ENCODE measurements around the gene PIK3C2G. TPM values are rescaled to one million over a fixed set of nuclear protein-coding genes. Genes with fewer than 3 reads are reported as not detected.

The PIK3C2G gene
- total and polyA plus RNA-seq, 2 of the 13 experiments (the other 11 are each of a cell fraction or from before 2014, with no cell fraction given) = not detected

DNA sequence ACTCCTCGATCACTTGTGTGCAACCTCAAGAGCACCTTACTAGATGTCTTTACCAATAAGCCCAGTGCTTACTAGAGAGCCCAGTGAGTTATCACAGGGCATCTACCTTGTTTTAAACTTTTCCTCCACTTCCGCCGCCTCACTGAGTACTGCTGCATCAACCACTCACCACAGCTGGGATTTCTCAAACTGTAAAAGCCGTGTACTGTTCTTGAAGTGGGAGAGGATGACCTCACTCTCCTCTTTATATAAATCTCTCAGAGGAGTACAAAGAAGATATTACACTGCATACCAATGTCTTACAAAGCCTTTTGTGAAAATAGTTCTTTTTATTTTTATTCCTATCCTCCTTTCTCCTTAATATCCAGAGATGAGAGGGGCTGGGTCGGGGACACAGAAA, 382.4 kb downstream of the PIK3C2G start:
- Histone ChIP-seq H3K79me2 (ENCODE audit: insufficient read depth, low read length) (no peaks in the 10 kb centered on the region), H3K4me1 (ENCODE audit: insufficient read depth, low read length) (no peaks in the 10 kb centered on the region), H3K4me2 (ENCODE audit: low read depth, low read length) (no peak overlapping the region), H3K9me3 (ENCODE audit: low read length) (no peaks in the 10 kb centered on the region), H3K4me3 (replicated peaks in 1 of 3; ENCODE audit: insufficient read depth in 1 of 3, low read depth in 2 of 3, low read length in 3 of 3) (no peak overlapping the region), H4K20me1 (ENCODE audit: insufficient read depth, low read length) (no peaks in the 10 kb centered on the region), H3K27me3 (ENCODE audit: control insufficient read depth in 1 of 2, insufficient read depth in 2 of 2, low read length in 2 of 2) (no peaks in the 10 kb centered on the region), H2AFZ (ENCODE audit: low read length) (no peak overlapping the region), H3K36me3 (replicated peaks in 1 of 2; ENCODE audit: control insufficient read depth in 1 of 2, insufficient read depth in 2 of 2, low read length in 2 of 2) (no peaks in the 10 kb centered on the region), H3K9ac (ENCODE audit: insufficient read depth, low read depth, low read length) (no peak overlapping the region), H3K27ac (ENCODE audit: extremely low read length, insufficient read depth, low read length) (no peak overlapping the region)
- DNase-seq (ENCODE audit: low spot score) (no peak), ATAC-seq (no peak), FAIRE-seq (no peak)
- TF ChIP-seq RNF2 (conservative IDR thresholded peaks at IDR 0.05; ENCODE audit: low read depth) (no peak), ZNF484 (CRISPR knock-in tag; IDR thresholded peaks at IDR 0.05; ENCODE audit: borderline replicate concordance, low read depth) (no peak), ZNF253 (CRISPR knock-in tag; IDR thresholded peaks at IDR 0.05; ENCODE audit: borderline replicate concordance) (no peak), MED8 (CRISPR knock-in tag; IDR thresholded peaks at IDR 0.05; ENCODE audit: insufficient replicate concordance) (no peak), SMAD9 (CRISPR knock-in tag; IDR thresholded peaks at IDR 0.05) (no peak), ETV6 (CRISPR knock-in tag; conservative IDR thresholded peaks at IDR 0.05) (no peak), ZSCAN12 (CRISPR knock-in tag; IDR thresholded peaks at IDR 0.05) (no peak)
- TF ChIP-seq, protein P1, sequence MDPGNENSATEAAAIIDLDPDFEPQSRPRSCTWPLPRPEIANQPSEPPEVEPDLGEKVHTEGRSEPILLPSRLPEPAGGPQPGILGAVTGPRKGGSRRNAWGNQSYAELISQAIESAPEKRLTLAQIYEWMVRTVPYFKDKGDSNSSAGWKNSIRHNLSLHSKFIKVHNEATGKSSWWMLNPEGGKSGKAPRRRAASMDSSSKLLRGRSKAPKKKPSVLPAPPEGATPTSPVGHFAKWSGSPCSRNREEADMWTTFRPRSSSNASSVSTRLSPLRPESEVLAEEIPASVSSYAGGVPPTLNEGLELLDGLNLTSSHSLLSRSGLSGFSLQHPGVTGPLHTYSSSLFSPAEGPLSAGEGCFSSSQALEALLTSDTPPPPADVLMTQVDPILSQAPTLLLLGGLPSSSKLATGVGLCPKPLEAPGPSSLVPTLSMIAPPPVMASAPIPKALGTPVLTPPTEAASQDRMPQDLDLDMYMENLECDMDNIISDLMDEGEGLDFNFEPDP (CRISPR knock-in tag; conservative IDR thresholded peaks at IDR 0.05) = no peak
- TF ChIP-seq, protein P2, sequence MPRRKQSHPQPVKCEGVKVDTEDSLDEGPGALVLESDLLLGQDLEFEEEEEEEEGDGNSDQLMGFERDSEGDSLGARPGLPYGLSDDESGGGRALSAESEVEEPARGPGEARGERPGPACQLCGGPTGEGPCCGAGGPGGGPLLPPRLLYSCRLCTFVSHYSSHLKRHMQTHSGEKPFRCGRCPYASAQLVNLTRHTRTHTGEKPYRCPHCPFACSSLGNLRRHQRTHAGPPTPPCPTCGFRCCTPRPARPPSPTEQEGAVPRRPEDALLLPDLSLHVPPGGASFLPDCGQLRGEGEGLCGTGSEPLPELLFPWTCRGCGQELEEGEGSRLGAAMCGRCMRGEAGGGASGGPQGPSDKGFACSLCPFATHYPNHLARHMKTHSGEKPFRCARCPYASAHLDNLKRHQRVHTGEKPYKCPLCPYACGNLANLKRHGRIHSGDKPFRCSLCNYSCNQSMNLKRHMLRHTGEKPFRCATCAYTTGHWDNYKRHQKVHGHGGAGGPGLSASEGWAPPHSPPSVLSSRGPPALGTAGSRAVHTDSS (CRISPR knock-in tag; conservative IDR thresholded peaks at IDR 0.05) = no peak
- TF ChIP-seq, protein P3, sequence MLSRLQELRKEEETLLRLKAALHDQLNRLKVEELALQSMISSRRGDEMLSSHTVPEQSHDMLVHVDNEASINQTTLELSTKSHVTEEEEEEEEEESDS (CRISPR knock-in tag; IDR thresholded peaks at IDR 0.05; ENCODE audit: borderline replicate concordance) = no peak
- TF ChIP-seq, protein P4, sequence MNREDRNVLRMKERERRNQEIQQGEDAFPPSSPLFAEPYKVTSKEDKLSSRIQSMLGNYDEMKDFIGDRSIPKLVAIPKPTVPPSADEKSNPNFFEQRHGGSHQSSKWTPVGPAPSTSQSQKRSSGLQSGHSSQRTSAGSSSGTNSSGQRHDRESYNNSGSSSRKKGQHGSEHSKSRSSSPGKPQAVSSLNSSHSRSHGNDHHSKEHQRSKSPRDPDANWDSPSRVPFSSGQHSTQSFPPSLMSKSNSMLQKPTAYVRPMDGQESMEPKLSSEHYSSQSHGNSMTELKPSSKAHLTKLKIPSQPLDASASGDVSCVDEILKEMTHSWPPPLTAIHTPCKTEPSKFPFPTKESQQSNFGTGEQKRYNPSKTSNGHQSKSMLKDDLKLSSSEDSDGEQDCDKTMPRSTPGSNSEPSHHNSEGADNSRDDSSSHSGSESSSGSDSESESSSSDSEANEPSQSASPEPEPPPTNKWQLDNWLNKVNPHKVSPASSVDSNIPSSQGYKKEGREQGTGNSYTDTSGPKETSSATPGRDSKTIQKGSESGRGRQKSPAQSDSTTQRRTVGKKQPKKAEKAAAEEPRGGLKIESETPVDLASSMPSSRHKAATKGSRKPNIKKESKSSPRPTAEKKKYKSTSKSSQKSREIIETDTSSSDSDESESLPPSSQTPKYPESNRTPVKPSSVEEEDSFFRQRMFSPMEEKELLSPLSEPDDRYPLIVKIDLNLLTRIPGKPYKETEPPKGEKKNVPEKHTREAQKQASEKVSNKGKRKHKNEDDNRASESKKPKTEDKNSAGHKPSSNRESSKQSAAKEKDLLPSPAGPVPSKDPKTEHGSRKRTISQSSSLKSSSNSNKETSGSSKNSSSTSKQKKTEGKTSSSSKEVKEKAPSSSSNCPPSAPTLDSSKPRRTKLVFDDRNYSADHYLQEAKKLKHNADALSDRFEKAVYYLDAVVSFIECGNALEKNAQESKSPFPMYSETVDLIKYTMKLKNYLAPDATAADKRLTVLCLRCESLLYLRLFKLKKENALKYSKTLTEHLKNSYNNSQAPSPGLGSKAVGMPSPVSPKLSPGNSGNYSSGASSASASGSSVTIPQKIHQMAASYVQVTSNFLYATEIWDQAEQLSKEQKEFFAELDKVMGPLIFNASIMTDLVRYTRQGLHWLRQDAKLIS (CRISPR knock-in tag; IDR thresholded peaks at IDR 0.05) = no peak
- ChIA-PET CTCF (ENCODE audit: low intra/inter-chr PET ratio, low total read pairs) (no interaction called here), POLR2A (no interaction called here)
- WGBS (ENCODE audit: low lambda C conversion rate) = 17% methylated on average over 5 of the region's 5 CpGs
- intact Hi-C loops (cut with micrococcal nuclease; ENCODE audit: unreplicated experiment) = no loop called here
- BruUV-seq (replicated peaks) = no TSS peak
- in situ Hi-C loops (cut with HindIII; ENCODE audit: extremely low pct_ligation_motif_present, low pct_unique_long_range_greater_than_20kb) = no loop called here
